ENCODE measurements around the gene LRRN4CL. TPM values are rescaled to one million over a fixed set of nuclear protein-coding genes. Genes with fewer than 3 reads are reported as not detected.
A peak's percentile ranks its signal among the peaks of the same experiment; 100 is the strongest.

Gene LRRN4CL
- total RNA-seq, 1 donor = 13.8 TPM

DNA sequence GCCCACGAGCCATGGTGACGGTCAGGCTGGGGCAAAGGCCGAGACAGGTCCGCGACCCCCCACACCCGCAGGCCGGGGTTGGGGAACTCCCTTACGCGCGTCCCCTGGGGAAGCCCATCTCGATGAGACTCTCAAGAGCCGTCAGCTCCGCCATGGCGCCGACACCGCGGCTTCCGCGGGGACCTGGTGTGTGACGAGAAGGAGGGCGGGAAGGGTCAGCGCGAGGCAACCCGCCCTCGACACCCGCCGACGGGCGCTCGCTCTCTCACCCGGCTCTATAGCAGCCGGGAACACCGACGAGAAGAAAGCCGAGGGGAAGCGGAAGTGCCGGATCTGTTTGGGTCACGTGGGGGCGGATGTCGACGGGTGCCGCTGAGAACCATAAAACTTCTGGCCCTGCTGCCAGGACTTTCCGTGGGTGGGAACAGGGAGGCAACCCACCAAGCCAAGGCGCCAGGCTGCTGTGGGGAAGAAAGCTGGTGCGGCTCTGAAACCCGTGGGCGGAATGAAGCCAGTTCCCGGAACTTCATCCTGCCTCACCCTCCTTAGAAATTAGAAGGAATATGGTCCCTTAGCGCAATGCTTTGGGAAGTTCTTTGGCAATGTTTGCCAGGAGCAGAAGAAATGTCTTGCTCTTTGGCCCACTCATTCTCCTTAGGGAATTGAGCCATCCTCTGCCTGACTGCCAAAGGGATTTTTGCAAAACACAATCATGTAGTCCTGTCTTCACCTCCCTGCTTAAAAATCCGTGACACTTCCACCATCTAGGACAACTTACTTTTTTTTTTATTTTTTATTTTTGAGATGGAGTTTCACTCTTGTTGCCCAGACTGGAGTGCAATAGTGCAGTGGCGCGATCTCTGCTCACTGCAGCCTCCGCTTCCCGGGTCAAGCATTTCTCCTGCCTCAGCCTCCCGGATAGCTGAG is 10.3 kb downstream of the LRRN4CL start, which contains the start of gene UBXN1:
UBXN1 (minus strand) TSS at position 304 of the 927 bp plus-strand sequence; CDS start at position 154, 150 bp downstream.
- Histone ChIP-seq H3K4me2 (ENCODE audit: insufficient read depth, low read length) (peak within 1 kb of the TSS; percentile 86), H4K20me1 (ENCODE audit: insufficient read depth, low read length) (no peaks in the 10 kb centered on the region), H3K36me3 (ENCODE audit: insufficient read depth, low read length) (peaks cover 26% of the 10 kb centered on the region), H3K27ac (ENCODE audit: low read depth, low read length) (peak within 1 kb of the TSS; percentile 84), H2AFZ (ENCODE audit: low read length) (peak within 1 kb of the TSS; percentile 81), H3K4me1 (ENCODE audit: insufficient read depth, low read length) (peaks cover 23% of the 10 kb centered on the region), H3K9me3 (ENCODE audit: low read depth, low read length) (no peaks in the 10 kb centered on the region), H3K27me3 (ENCODE audit: insufficient read depth, low read length) (no peaks in the 10 kb centered on the region), H3K79me2 (ENCODE audit: insufficient read depth, low read length) (peaks cover 32% of the 10 kb centered on the region), H3K4me3 (ENCODE audit: insufficient read depth, low read length) (peak within 1 kb of the TSS; percentile 83)
- DNase-seq (ENCODE audit: insufficient read length, low spot score, missing footprints) = peak; percentile 97
- TF ChIP-seq, protein P1, sequence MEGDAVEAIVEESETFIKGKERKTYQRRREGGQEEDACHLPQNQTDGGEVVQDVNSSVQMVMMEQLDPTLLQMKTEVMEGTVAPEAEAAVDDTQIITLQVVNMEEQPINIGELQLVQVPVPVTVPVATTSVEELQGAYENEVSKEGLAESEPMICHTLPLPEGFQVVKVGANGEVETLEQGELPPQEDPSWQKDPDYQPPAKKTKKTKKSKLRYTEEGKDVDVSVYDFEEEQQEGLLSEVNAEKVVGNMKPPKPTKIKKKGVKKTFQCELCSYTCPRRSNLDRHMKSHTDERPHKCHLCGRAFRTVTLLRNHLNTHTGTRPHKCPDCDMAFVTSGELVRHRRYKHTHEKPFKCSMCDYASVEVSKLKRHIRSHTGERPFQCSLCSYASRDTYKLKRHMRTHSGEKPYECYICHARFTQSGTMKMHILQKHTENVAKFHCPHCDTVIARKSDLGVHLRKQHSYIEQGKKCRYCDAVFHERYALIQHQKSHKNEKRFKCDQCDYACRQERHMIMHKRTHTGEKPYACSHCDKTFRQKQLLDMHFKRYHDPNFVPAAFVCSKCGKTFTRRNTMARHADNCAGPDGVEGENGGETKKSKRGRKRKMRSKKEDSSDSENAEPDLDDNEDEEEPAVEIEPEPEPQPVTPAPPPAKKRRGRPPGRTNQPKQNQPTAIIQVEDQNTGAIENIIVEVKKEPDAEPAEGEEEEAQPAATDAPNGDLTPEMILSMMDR (IDR thresholded peaks at IDR 0.05; ENCODE audit: extremely low read depth, low read depth, low read length) = no peak

DNA sequence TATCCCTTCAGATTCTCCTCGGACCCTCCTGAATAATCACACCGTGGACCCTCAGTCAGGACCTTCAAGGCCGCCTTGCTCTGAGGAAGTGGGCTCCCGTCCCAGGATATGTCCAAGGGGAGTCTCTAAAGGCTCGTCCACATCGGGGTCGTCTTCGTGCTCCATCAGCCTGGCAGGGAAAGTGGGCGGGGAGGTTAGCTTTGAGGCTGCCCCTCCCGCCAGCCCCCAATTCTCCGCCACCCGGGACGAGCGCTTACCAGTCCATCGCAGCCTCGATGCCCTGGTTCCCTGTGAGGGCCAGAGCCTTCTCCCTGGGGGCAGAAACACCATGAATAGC is 10.9 kb downstream of the LRRN4CL start:
- DNase-seq (ENCODE audit: insufficient read length, low spot score, missing footprints) = no peak
- H4K20me1 ChIP-seq (ENCODE audit: insufficient read depth, low read length) = no peaks in the 10 kb centered on the region
- peaks cover 23% of the 10 kb centered on the region for H3K4me1 ChIP-seq (ENCODE audit: insufficient read depth, low read length)
- H3K4me2 ChIP-seq (ENCODE audit: insufficient read depth, low read length) = peak overlapping the region; percentile 86
- TF ChIP-seq, protein P1 (IDR thresholded peaks at IDR 0.05; ENCODE audit: extremely low read depth, low read depth, low read length) = no peak
- peak overlapping the region; percentile 81 for H2AFZ ChIP-seq (ENCODE audit: low read length)
- peak overlapping the region; percentile 83 for H3K4me3 ChIP-seq (ENCODE audit: insufficient read depth, low read length)
- H3K27me3 ChIP-seq (ENCODE audit: insufficient read depth, low read length) = no peaks in the 10 kb centered on the region
- peak overlapping the region; percentile 84 for H3K27ac ChIP-seq (ENCODE audit: low read depth, low read length)
- no peaks in the 10 kb centered on the region for H3K9me3 ChIP-seq (ENCODE audit: low read depth, low read length)
- peaks cover 38% of the 10 kb centered on the region for H3K79me2 ChIP-seq (ENCODE audit: insufficient read depth, low read length)
- peaks cover 32% of the 10 kb centered on the region for H3K36me3 ChIP-seq (ENCODE audit: insufficient read depth, low read length)

DNA sequence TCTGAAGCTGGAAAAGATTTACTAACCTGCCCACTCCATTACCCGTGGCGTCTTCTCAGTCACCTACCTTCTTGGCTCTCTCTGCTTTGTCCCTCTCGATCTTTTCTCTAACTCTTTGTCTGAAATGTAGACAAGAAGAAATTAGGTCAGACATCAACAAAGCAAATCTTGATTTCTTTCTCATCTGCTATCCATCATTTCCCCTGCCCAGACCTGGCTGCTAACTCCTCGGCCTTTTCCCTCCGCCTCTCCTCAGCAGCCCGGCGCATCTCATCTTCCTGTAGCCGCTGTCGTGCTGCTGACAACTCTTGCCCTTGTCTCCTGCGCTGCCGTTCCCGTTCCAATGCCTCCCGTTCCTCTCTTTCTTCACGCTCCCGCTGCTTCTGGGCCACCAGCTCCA is 11.6 kb downstream of the LRRN4CL start:
- Histone ChIP-seq H3K79me2 (ENCODE audit: insufficient read depth, low read length) (peaks cover 42% of the 10 kb centered on the region), H4K20me1 (ENCODE audit: insufficient read depth, low read length) (no peaks in the 10 kb centered on the region), H3K36me3 (ENCODE audit: insufficient read depth, low read length) (peaks cover 38% of the 10 kb centered on the region), H3K9me3 (ENCODE audit: low read depth, low read length) (no peaks in the 10 kb centered on the region), H3K27ac (ENCODE audit: low read depth, low read length) (peak overlapping the region; percentile 84), H3K4me3 (ENCODE audit: insufficient read depth, low read length) (peak overlapping the region; percentile 83), H3K27me3 (ENCODE audit: insufficient read depth, low read length) (no peaks in the 10 kb centered on the region), H3K4me1 (ENCODE audit: insufficient read depth, low read length) (peaks cover 29% of the 10 kb centered on the region), H3K4me2 (ENCODE audit: insufficient read depth, low read length) (peak overlapping the region; percentile 86), H2AFZ (ENCODE audit: low read length) (no peak overlapping the region)
- DNase-seq (ENCODE audit: insufficient read length, low spot score, missing footprints) = no peak
- TF ChIP-seq, protein P1 (IDR thresholded peaks at IDR 0.05; ENCODE audit: extremely low read depth, low read depth, low read length) = no peak

DNA sequence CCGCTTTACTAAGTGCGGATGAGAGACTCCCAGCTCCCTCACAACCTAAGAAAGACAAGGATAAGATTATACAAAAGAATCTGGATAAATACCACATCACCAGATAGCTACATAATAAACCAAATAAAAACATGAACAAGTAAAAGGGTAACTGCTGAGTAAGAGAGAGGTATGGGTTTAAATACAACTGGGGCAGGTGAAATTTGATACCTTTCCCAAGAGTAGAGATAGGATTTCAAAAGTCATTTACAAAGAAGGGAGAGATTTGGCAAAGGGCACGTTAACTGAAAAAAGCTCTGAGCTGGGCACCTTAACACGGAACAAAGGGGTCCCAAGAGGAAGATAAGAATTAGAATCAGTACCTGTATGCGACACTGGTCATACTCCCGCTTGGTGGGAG is 12.2 kb downstream of the LRRN4CL start:
- H3K4me3 ChIP-seq (ENCODE audit: insufficient read depth, low read length) = no peak overlapping the region
- no peaks in the 10 kb centered on the region for H3K9me3 ChIP-seq (ENCODE audit: low read depth, low read length)
- H3K27ac ChIP-seq (ENCODE audit: low read depth, low read length) = no peak overlapping the region
- H3K27me3 ChIP-seq (ENCODE audit: insufficient read depth, low read length) = no peaks in the 10 kb centered on the region
- peaks cover 47% of the 10 kb centered on the region for H3K79me2 ChIP-seq (ENCODE audit: insufficient read depth, low read length)
- peaks cover 38% of the 10 kb centered on the region for H3K36me3 ChIP-seq (ENCODE audit: insufficient read depth, low read length)
- TF ChIP-seq, protein P1 (IDR thresholded peaks at IDR 0.05; ENCODE audit: extremely low read depth, low read depth, low read length) = no peak
- no peak for DNase-seq (ENCODE audit: insufficient read length, low spot score, missing footprints)
- no peak overlapping the region for H3K4me2 ChIP-seq (ENCODE audit: insufficient read depth, low read length)
- no peaks in the 10 kb centered on the region for H4K20me1 ChIP-seq (ENCODE audit: insufficient read depth, low read length)
- H2AFZ ChIP-seq (ENCODE audit: low read length) = no peak overlapping the region
- peaks cover 34% of the 10 kb centered on the region for H3K4me1 ChIP-seq (ENCODE audit: insufficient read depth, low read length)

All from osteoblast (primary cell).